ENCODE data around the gene TBXAS1. TPM values are rescaled to one million over a fixed set of nuclear protein-coding genes. Genes with fewer than 3 reads are reported as not detected.

The TBXAS1 gene
- total and polyA plus RNA-seq, 2 experiments from 2014 or later: 1.3 TPM; not detected in 1

DNA sequence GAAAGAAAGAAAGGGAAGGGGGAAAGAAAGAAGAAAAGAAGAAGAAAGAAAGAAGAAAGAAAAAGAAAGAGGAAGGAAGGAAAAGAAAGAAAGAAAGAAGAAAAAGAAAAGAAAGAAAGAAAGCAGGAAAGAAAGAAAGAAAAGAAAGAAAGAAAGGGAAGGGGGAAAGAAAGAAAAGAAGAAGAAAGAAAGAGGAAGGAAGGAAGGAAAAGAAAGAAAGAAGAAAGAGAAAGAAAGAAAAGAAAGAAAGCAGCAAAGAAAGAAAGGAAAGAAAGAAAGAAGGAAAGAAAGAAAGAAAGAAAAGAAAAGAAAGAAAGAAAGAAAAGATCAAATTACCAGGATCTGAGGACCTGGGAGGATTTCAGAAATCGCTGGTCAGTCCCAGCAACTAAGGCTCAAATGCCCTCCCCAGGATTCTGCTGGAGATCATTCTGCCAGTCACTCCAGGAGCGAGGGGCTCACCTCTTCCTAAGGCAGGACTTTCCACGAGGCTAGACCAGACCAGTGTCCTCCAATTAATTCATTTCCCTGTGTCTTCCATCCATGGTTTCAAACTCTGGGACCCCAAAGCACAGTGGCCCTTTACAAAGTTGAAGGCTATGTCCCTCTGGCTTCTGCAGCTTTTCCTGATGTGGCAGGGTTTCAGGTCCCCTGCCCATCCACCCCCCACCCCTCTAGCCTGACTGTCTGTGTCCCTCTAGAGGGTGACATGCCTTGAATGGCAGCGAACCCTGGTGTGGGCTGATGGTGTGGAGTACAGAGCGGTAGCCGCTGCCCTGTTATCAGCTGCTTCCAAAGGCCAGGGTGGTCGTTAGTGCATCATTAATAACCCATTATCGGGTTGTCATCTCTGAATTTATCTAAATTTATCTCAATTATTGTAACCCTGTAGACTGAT is 155.8 kb downstream of the TBXAS1 start:
- H3K9me2 ChIP-seq (ENCODE audit: insufficient read depth): no peaks in the 10 kb centered on the region
- DNase-seq (ENCODE audit: low spot score) (no peak), ATAC-seq (no peak)
- H3K79me2 ChIP-seq (replicated peaks; ENCODE audit: insufficient read depth): no peaks in the 10 kb centered on the region
- Mint-ChIP-seq H3K4me1 (peaks cover 18% of the 10 kb centered on the region), H3K4me3 (no peak overlapping the region), H3K27me3 (ENCODE audit: insufficient read depth, low read depth, poor library complexity) (peaks cover 8% of the 10 kb centered on the region), H3K36me3 (ENCODE audit: low read depth) (no peaks in the 10 kb centered on the region), H3K27ac (no peak overlapping the region), H3K9me3 (no peaks in the 10 kb centered on the region)
- no peak overlapping the region for H3K4me2 ChIP-seq
- no peak overlapping the region for H2AFZ ChIP-seq
- H3K27me3 ChIP-seq (ENCODE audit: insufficient read depth): no peaks in the 10 kb centered on the region
- no peak for TF ChIP-seq ZNF114 (CRISPR knock-in tag; IDR thresholded peaks at IDR 0.05)
- no peaks in the 10 kb centered on the region for H3F3A ChIP-seq (replicated peaks; ENCODE audit: low read depth)
- no peaks in the 10 kb centered on the region for H3K36me3 ChIP-seq (ENCODE audit: insufficient read depth)
- H3K4me1 ChIP-seq (ENCODE audit: insufficient read depth): peaks cover 14% of the 10 kb centered on the region; the same call in 1 of the 2 replicates
- no peaks in the 10 kb centered on the region for H4K20me1 ChIP-seq (replicated peaks; ENCODE audit: insufficient read depth)
- no peak overlapping the region for H3K27ac ChIP-seq (ENCODE audit: low read depth)
- H3K4me3 ChIP-seq: no peak overlapping the region

DNA sequence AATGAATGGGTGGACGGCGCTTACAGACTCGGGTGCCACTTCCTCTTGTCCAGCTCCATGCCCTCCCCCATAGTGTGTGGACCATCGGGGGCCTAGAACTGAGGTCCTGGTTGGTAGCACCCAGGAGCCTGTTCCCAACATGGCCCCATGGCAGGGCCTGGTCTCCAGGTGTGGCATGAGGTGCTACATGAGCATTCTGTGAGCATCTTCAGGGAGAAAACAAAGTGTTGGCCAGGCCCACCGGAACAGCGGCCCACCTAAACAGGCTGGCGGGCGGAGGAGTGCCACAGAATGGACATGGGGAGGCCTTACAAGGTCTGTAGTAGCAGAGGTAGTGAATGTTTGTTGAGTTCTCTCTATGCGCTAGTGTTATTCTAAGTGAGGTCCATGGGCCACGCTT is 156.7 kb downstream of the TBXAS1 start:
- Mint-ChIP-seq H3K36me3 (ENCODE audit: low read depth) (no peaks in the 10 kb centered on the region), H3K4me3 (no peak overlapping the region), H3K4me1 (peaks cover 14% of the 10 kb centered on the region), H3K27ac (no peak overlapping the region), H3K27me3 (ENCODE audit: insufficient read depth, low read depth, poor library complexity) (peaks cover 7% of the 10 kb centered on the region), H3K9me3 (no peaks in the 10 kb centered on the region)
- no peaks in the 10 kb centered on the region for H3K36me3 ChIP-seq (ENCODE audit: insufficient read depth)
- DNase-seq (ENCODE audit: low spot score) (no peak), ATAC-seq (no peak)
- H3K27ac ChIP-seq (ENCODE audit: low read depth): no peak overlapping the region
- no peaks in the 10 kb centered on the region for H3K79me2 ChIP-seq (replicated peaks; ENCODE audit: insufficient read depth)
- H3K27me3 ChIP-seq (ENCODE audit: insufficient read depth): no peaks in the 10 kb centered on the region
- H4K20me1 ChIP-seq (replicated peaks; ENCODE audit: insufficient read depth): no peaks in the 10 kb centered on the region
- H2AFZ ChIP-seq: no peak overlapping the region
- H3F3A ChIP-seq (replicated peaks; ENCODE audit: low read depth): no peaks in the 10 kb centered on the region
- no peaks in the 10 kb centered on the region for H3K9me2 ChIP-seq (ENCODE audit: insufficient read depth)
- H3K4me2 ChIP-seq: no peak overlapping the region
- no peak overlapping the region for H3K4me3 ChIP-seq
- H3K4me1 ChIP-seq (ENCODE audit: insufficient read depth): 0 out of 2 replicates have a peak, but pooled peaks cover 7% of the 10 kb centered on the region
- TF ChIP-seq ZNF331 (CRISPR knock-in tag; IDR thresholded peaks at IDR 0.05; ENCODE audit: low read depth) (no peak), EZH2 (IDR thresholded peaks at IDR 0.05; ENCODE audit: low read depth, unreplicated experiment) (no peak), ETS1 (IDR thresholded peaks at IDR 0.05) (no peak), CREB1 (CRISPR knock-in tag; IDR thresholded peaks at IDR 0.05; ENCODE audit: low read depth) (no peak)
- TF ChIP-seq, protein P1, sequence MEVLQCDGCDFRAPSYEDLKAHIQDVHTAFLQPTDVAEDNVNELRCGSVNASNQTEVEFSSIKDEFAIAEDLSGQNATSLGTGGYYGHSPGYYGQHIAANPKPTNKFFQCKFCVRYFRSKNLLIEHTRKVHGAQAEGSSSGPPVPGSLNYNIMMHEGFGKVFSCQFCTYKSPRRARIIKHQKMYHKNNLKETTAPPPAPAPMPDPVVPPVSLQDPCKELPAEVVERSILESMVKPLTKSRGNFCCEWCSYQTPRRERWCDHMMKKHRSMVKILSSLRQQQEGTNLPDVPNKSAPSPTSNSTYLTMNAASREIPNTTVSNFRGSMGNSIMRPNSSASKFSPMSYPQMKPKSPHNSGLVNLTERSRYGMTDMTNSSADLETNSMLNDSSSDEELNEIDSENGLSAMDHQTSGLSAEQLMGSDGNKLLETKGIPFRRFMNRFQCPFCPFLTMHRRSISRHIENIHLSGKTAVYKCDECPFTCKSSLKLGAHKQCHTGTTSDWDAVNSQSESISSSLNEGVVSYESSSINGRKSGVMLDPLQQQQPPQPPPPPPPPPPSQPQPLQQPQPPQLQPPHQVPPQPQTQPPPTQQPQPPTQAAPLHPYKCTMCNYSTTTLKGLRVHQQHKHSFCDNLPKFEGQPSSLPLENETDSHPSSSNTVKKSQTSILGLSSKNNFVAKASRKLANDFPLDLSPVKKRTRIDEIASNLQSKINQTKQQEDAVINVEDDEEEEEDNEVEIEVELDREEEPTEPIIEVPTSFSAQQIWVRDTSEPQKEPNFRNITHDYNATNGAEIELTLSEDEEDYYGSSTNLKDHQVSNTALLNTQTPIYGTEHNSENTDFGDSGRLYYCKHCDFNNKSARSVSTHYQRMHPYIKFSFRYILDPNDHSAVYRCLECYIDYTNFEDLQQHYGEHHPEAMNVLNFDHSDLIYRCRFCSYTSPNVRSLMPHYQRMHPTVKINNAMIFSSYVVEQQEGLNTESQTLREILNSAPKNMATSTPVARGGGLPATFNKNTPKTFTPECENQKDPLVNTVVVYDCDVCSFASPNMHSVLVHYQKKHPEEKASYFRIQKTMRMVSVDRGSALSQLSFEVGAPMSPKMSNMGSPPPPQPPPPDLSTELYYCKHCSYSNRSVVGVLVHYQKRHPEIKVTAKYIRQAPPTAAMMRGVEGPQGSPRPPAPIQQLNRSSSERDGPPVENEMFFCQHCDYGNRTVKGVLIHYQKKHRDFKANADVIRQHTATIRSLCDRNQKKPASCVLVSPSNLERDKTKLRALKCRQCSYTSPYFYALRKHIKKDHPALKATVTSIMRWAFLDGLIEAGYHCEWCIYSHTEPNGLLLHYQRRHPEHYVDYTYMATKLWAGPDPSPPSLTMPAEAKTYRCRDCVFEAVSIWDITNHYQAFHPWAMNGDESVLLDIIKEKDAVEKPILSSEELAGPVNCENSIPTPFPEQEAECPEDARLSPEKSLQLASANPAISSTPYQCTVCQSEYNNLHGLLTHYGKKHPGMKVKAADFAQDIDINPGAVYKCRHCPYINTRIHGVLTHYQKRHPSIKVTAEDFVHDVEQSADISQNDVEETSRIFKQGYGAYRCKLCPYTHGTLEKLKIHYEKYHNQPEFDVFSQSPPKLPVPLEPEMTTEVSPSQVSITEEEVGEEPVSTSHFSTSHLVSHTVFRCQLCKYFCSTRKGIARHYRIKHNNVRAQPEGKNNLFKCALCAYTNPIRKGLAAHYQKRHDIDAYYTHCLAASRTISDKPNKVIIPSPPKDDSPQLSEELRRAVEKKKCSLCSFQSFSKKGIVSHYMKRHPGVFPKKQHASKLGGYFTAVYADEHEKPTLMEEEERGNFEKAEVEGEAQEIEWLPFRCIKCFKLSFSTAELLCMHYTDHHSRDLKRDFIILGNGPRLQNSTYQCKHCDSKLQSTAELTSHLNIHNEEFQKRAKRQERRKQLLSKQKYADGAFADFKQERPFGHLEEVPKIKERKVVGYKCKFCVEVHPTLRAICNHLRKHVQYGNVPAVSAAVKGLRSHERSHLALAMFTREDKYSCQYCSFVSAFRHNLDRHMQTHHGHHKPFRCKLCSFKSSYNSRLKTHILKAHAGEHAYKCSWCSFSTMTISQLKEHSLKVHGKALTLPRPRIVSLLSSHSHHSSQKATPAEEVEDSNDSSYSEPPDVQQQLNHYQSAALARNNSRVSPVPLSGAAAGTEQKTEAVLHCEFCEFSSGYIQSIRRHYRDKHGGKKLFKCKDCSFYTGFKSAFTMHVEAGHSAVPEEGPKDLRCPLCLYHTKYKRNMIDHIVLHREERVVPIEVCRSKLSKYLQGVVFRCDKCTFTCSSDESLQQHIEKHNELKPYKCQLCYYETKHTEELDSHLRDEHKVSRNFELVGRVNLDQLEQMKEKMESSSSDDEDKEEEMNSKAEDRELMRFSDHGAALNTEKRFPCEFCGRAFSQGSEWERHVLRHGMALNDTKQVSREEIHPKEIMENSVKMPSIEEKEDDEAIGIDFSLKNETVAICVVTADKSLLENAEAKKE (CRISPR knock-in tag; IDR thresholded peaks at IDR 0.05): no peak
- TF ChIP-seq, protein P2, sequence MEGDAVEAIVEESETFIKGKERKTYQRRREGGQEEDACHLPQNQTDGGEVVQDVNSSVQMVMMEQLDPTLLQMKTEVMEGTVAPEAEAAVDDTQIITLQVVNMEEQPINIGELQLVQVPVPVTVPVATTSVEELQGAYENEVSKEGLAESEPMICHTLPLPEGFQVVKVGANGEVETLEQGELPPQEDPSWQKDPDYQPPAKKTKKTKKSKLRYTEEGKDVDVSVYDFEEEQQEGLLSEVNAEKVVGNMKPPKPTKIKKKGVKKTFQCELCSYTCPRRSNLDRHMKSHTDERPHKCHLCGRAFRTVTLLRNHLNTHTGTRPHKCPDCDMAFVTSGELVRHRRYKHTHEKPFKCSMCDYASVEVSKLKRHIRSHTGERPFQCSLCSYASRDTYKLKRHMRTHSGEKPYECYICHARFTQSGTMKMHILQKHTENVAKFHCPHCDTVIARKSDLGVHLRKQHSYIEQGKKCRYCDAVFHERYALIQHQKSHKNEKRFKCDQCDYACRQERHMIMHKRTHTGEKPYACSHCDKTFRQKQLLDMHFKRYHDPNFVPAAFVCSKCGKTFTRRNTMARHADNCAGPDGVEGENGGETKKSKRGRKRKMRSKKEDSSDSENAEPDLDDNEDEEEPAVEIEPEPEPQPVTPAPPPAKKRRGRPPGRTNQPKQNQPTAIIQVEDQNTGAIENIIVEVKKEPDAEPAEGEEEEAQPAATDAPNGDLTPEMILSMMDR (conservative IDR thresholded peaks at IDR 0.05; ENCODE audit: low read depth in 2 of 2): no peak
